NB4 (cell line): Measurements from ENCODE around the gene BOC.

Experiments
- CTCF ChIP-seq: IDR thresholded peaks from one replicate; pipeline ENCODE4 v1.5.1; 2012; ENCODE audit warnings: low read depth, low read length
- MAX ChIP-seq: IDR thresholded peaks from 2 replicates; pipeline ENCODE4 v1.6.1; 2011; ENCODE audit warnings: low read depth, low read length
- MYC ChIP-seq: IDR thresholded peaks from 2 replicates; pipeline ENCODE4 v1.6.1; 2011; ENCODE audit warnings: low read depth, low read length
- POLR2A ChIP-seq: IDR thresholded peaks from 2 replicates; pipeline ENCODE4 v1.6.1; 2011; ENCODE audit warnings: mild to moderate bottlenecking; ENCODE audit not compliant: insufficient read length; ENCODE audit errors: extremely low read depth

- TF ChIP-seq POLR2A, result no peak
- TF ChIP-seq CTCF, result no peak
- no peak for TF ChIP-seq MAX
- no peak for TF ChIP-seq MYC
Measured at GRCh38 chr3:113270068-113270467, 58.7 kb downstream of the BOC start.
